NK-92 (cell line): ENCODE results near the gene SLC22A17.
A peak's percentile ranks its signal among the peaks of the same experiment; 100 is the strongest.

Experiments used
- DNase-seq: peaks from one replicate; lab custom pipeline; 2025; ENCODE audit not compliant: unreplicated experiment; lab: John Stamatoyannopoulos, UW

The SLC22A17 gene

GRCh38 chr14:23308721-23309445 lies 43.8 kb downstream of the SLC22A17 start:
- DNase-seq, result no peak

GRCh38 chr14:23307687-23308644 lies 44.7 kb downstream of the SLC22A17 start:
- DNase-seq, result no peak

GRCh38 chr14:23307146-23307530 lies 45.5 kb downstream of the SLC22A17 start:
- no peak for DNase-seq

GRCh38 chr14:23306412-23307145 lies 46.1 kb downstream of the SLC22A17 start, which contains the start of gene BCL2L2:
BCL2L2 (plus strand) TSS chr14:23306833; CDS start chr14:23307768, 935 bp downstream.
- no peak for DNase-seq

GRCh38 chr14:23302290-23303225 lies 50.1 kb downstream of the SLC22A17 start, which contains the start of gene PPP1R3E:
PPP1R3E (minus strand) TSS chr14:23302859; CDS start chr14:23302576, 283 bp downstream.
- peak; percentile 18 for DNase-seq

- no peak for DNase-seq
Observed at GRCh38 chr14:23301969-23302289, 50.8 kb downstream of the SLC22A17 start.

- peak; percentile 77 for DNase-seq
Observed at GRCh38 chr14:23301288-23301968, 51.3 kb downstream of the SLC22A17 start.

GRCh38 chr14:23300687-23301223 lies 51.9 kb downstream of the SLC22A17 start:
- DNase-seq, result no peak

- no peak for DNase-seq
Observed at GRCh38 chr14:23299986-23300686, 52.6 kb downstream of the SLC22A17 start.

GRCh38 chr14:23299211-23299957 lies 53.3 kb downstream of the SLC22A17 start:
- DNase-seq, result no peak

- no peak for DNase-seq
Observed at GRCh38 chr14:23297611-23298277, 54.9 kb downstream of the SLC22A17 start.

- no peak for DNase-seq
Observed at GRCh38 chr14:23297096-23297495, 55.6 kb downstream of the SLC22A17 start.
